ENCODE data around the gene L3MBTL4.

L3MBTL4 gene

DNA sequence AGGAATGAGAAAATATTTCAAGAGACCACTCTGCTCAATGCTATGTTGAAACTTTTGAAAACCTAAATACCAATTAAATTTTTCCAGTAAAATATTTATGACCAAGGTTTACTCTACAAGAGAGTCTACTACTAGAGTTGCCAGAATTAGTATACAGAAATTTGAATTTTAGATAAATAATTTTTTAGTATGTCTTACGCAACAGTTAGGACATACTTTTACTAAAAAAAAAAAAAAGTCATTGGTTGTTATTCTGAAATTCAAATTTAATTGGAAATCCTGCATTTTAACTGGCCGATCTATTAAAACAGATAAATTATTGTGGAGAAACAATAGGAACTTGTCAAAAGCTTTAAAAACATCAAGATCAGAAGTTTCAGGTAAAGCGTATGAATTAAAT, 470.3 kb downstream of the L3MBTL4 start:
- DNase-seq = no peak

GRCh38 chr18:5943514-5943913, 471.2 kb downstream of the L3MBTL4 start:
- DNase-seq = peak in 1 of 2 experiments; percentile 30

- DNase-seq = no peak
Observed at GRCh38 chr18:5942591-5942990, 472.1 kb downstream of the L3MBTL4 start.

GRCh38 chr18:5941890-5942289, 472.8 kb downstream of the L3MBTL4 start:
- no peak for DNase-seq

DNA sequence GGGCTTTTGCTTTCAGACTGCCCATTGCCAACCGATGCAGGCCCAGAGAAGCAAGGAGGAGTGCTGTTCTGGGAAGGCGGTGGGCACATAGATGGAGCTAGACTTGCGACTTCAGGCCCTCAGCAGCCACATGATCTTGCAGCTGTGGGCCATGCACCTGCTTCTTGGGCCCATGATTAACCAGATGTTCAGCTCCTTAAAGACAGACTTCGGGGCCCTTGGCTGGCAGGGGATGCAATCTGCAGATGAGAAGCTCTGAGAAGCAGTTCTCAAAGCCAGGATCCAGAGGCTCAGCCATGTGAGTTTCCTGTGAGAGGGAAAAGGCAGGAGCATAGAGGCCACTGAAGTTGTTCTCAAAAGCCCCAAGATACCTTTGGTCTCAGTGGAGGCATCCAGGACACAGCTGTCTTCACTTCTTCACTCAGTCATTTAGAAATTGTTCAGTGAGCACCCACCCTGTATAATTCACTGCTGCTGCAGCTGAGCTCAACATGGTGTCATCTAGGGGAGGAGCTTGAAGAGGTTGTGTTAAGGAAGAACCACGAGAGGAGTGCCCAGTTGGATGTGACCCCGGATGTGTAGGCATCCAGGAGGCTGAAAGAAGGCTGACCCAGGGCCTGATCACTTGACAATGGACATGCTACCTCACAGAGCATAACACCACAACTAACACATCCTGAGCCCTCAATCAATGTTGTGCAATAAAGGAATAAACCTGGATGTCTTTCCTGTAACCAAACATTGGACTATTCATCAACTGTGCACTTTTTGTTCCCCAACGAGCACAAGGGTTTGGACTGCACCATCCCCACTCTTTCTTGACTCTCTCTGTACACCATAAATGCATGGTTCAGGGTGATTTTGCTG, 474.7 kb downstream of the L3MBTL4 start:
- no peak for DNase-seq

- DNase-seq = no peak
Observed at GRCh38 chr18:5937795-5938194, 476.9 kb downstream of the L3MBTL4 start.

DNA sequence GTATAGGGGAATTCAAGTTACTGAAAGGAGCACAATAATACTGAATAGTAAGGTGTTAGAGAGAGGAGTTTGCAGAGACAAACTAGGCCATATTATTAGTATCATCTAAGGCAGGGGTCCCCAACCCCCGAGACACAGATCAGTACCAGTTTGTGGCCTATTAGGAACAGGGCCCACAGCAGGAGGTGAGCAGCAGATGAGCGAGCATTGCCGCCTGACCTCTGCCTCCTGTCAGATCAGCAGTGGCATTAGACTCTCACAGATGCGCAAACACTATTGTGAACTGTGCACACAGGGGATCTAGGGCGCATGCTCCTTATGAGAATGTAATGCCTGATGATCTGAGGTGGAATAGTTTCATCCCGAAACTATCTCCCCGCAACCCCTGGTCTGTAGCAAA, 477.6 kb downstream of the L3MBTL4 start:
- DNase-seq = no peak

- DNase-seq = no peak
Observed at GRCh38 chr18:5930789-5931188, 483.9 kb downstream of the L3MBTL4 start.

DNA sequence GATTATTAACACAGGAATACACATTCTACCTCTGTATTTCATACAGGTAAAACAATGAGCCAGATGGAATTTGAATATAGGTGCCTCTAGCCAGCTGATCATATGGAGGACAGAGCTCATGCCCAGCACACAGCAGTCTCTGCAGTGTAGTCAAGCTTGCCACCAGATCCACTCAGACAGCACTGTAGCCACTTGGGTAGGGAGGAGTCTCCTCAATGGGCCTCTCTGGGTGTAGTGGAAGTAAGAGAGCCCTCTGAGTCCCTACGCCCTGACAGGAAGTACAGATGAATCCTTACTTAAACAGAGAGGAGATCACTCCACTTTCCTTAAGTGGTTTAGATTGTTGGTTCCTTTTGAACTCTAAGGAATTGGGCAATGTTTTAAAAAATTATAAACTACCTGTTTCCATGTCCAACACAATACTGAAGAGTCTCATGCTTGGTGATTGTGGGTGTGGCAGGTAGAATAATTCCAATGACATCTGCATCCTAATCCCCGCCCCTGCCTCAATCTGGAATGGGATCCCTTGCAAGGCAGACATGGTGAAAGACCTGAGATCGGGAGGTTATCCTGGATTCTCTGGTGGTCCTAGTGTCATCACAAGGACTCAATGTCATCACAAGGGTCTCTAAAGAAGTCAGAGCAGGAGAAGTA, 496.4 kb downstream of the L3MBTL4 start:
- peak; percentile 1 to 48 for DNase-seq

- no peak for DNase-seq
Observed at GRCh38 chr18:5914951-5915350, 499.8 kb downstream of the L3MBTL4 start.

- no peak for DNase-seq
Observed at GRCh38 chr18:5914016-5914415, 500.7 kb downstream of the L3MBTL4 start.

DNA sequence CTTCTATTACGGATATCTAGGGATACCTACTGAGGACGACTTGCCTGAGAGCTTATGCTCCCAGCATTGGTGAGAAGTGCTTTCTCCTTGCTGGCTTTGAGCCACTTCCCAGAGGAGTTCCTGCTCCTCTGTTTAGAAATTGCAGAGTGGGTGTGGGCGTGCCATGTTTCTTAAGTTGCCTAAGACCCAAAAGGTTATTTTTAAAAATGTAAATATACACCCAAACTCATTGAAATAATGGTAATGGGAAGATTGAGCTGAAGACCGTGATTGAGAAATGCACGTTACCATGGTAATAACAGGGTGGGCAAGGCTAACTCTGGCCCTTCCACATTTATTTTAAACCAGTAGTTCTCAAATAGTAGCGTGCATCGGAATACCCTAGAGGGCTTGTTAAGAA, 502.1 kb downstream of the L3MBTL4 start:
- DNase-seq = no peak

- DNase-seq = no peak
Observed at GRCh38 chr18:5909125-5909524, 505.6 kb downstream of the L3MBTL4 start.

Measured in NCI-H526 (cell line).